CD4-positive, alpha-beta T cell treated with Interleukin-4 for 4 hours (primary cell): ENCODE data around the gene SECTM1.

Source experiments
- DNase-seq: peaks from one replicate; pipeline ENCODE4 v3.0.0-alpha.2; 2020

SECTM1 gene

GRCh38 chr17:82277851-82278250, 55.7 kb downstream of the SECTM1 start:
- no peak for DNase-seq

GRCh38 chr17:82276938-82277337, 56.6 kb downstream of the SECTM1 start:
- no peak for DNase-seq

- DNase-seq, result no peak
Observed at GRCh38 chr17:82275326-82275725, 58.2 kb downstream of the SECTM1 start.

GRCh38 chr17:82274134-82275020, 59.2 kb downstream of the SECTM1 start:
- no peak for DNase-seq

GRCh38 chr17:82273327-82274133, 60.0 kb downstream of the SECTM1 start, which contains the start of gene CSNK1D:
TSS of gene CSNK1D (minus strand) at chr17:82273700. CDS start at chr17:82273381, 319 bp downstream.
- peak; percentile 84 for DNase-seq

- peak; percentile 35 for DNase-seq
Observed at GRCh38 chr17:82272495-82273326, 60.9 kb downstream of the SECTM1 start.

- no peak for DNase-seq
Observed at GRCh38 chr17:82271401-82271800, 62.2 kb downstream of the SECTM1 start.
